Measurements from ENCODE around the gene TSC2. TPM values are rescaled to one million over a fixed set of nuclear protein-coding genes. Genes with fewer than 3 reads are reported as not detected.
A peak's percentile ranks its signal among the peaks of the same experiment; 100 is the strongest.
"Not testable (repeated sequence)": the region's sequence is repeated elsewhere in the genome, so short reads cannot be mapped to it uniquely, and the experiment has no call there.

TSC2 gene
- total and polyA plus RNA-seq, 4 donors, result 23.3 to 51.2 (median 28.7) TPM

- WGBS, result 90% methylated on average over 22 of the region's 22 CpGs
- not testable (repeated sequence) for H3K27me3 ChIP-seq (ENCODE audit: control insufficient read depth in 4 of 4, insufficient read depth in 4 of 4, low read length in 3 of 4); H3K36me3 ChIP-seq (ENCODE audit: control insufficient read depth in 4 of 4, insufficient read depth in 3 of 4, low read depth in 1 of 4, low read length in 3 of 4); DNase-seq (ENCODE audit: low spot score); H3K27ac ChIP-seq (ENCODE audit: low read depth in 1 of 2, low read length in 2 of 2); H3K9ac ChIP-seq (ENCODE audit: low read depth in 1 of 2, low read length in 2 of 2); H3K9me3 ChIP-seq (ENCODE audit: control insufficient read depth in 4 of 4, low read length in 3 of 4); H3K4me3 ChIP-seq (ENCODE audit: low read depth in 1 of 3, low read length in 3 of 3)
- H3K4me1 ChIP-seq (ENCODE audit: control insufficient read depth in 4 of 4, insufficient read depth in 4 of 4, low read length in 3 of 4), result peaks cover 13 to 39% (median 14%) of the 10 kb centered on the region in 4 donors
These were observed 82.2 kb downstream of the TSC2 start for GRCh38 chr16:2129890-2130447.

GRCh38 chr16:2133797-2134196 is 86.0 kb downstream of the TSC2 start:
- H3K4me3 ChIP-seq (ENCODE audit: low read depth in 1 of 3, low read length in 3 of 3); DNase-seq (ENCODE audit: low spot score): not testable (repeated sequence)

GRCh38 chr16:2135071-2135470 is 87.3 kb downstream of the TSC2 start:
- H3K27me3 ChIP-seq (ENCODE audit: control insufficient read depth in 4 of 4, insufficient read depth in 4 of 4, low read length in 3 of 4); H3K9ac ChIP-seq (ENCODE audit: low read depth in 1 of 2, low read length in 2 of 2); H3K9me3 ChIP-seq (ENCODE audit: control insufficient read depth in 4 of 4, low read length in 3 of 4); H3K27ac ChIP-seq (ENCODE audit: low read depth in 1 of 2, low read length in 2 of 2); H3K36me3 ChIP-seq (ENCODE audit: control insufficient read depth in 4 of 4, insufficient read depth in 3 of 4, low read depth in 1 of 4, low read length in 3 of 4); DNase-seq (ENCODE audit: low spot score): not testable (repeated sequence)
- H3K4me3 ChIP-seq (ENCODE audit: low read depth in 1 of 3, low read length in 3 of 3), result peak overlapping the region in 2 of 3 donors; percentile 28 to 56
- H3K4me1 ChIP-seq (ENCODE audit: control insufficient read depth in 4 of 4, insufficient read depth in 4 of 4, low read length in 3 of 4), result peaks cover 0 to 12% (median 5%) of the 10 kb centered on the region in 4 donors
- under 1% methylated on average over 32 of the region's 42 CpGs for WGBS

More at GRCh38 chr16:2133797-2134196, 86.0 kb downstream of the TSC2 start:
- not testable (repeated sequence) for H3K36me3 ChIP-seq (ENCODE audit: control insufficient read depth in 4 of 4, insufficient read depth in 3 of 4, low read depth in 1 of 4, low read length in 3 of 4); H3K27me3 ChIP-seq (ENCODE audit: control insufficient read depth in 4 of 4, insufficient read depth in 4 of 4, low read length in 3 of 4); H3K9me3 ChIP-seq (ENCODE audit: control insufficient read depth in 4 of 4, low read length in 3 of 4); H3K27ac ChIP-seq (ENCODE audit: low read depth in 1 of 2, low read length in 2 of 2); H3K9ac ChIP-seq (ENCODE audit: low read depth in 1 of 2, low read length in 2 of 2)
- peaks cover 2 to 13% (median 5%) of the 10 kb centered on the region in 4 donors for H3K4me1 ChIP-seq (ENCODE audit: control insufficient read depth in 4 of 4, insufficient read depth in 4 of 4, low read length in 3 of 4)
- WGBS, result 54% methylated on average over 7 of the region's 12 CpGs

GRCh38 chr16:2135770-2136490 is 88.1 kb downstream of the TSC2 start, which contains the start of gene PKD1:
PKD1 (minus strand) TSS chr16:2135898; CDS start chr16:2135689, 209 bp downstream.
- not testable (repeated sequence) for H3K36me3 ChIP-seq (ENCODE audit: control insufficient read depth in 4 of 4, insufficient read depth in 3 of 4, low read depth in 1 of 4, low read length in 3 of 4); H3K27me3 ChIP-seq (ENCODE audit: control insufficient read depth in 4 of 4, insufficient read depth in 4 of 4, low read length in 3 of 4); H3K9me3 ChIP-seq (ENCODE audit: control insufficient read depth in 4 of 4, low read length in 3 of 4)
- H3K4me1 ChIP-seq (ENCODE audit: control insufficient read depth in 4 of 4, insufficient read depth in 4 of 4, low read length in 3 of 4), result peaks cover 0 to 15% (median 5%) of the 10 kb centered on the region in 4 donors
- TF ChIP-seq EGR1 (IDR thresholded peaks at IDR 0.05; ENCODE audit: low read depth in 2 of 2) (peak; percentile 99), SP1 (IDR thresholded peaks at IDR 0.05) (peak; percentile 63), GABPA (IDR thresholded peaks at IDR 0.05 in 1 of 2, conservative IDR thresholded peaks at IDR 0.05 in 1 of 2) (peak in 1 of 2 donors; percentile 65)
- WGBS, result under 1% methylated on average over 69 of the region's 81 CpGs
- peak; percentile 84 for DNase-seq (ENCODE audit: low spot score)
- peak within 1 kb of the TSS in 2 of 3 donors; percentile 28 to 56 for H3K4me3 ChIP-seq (ENCODE audit: low read depth in 1 of 3, low read length in 3 of 3)
- peak within 1 kb of the TSS; percentile 37 to 65 for H3K27ac ChIP-seq (ENCODE audit: low read depth in 1 of 2, low read length in 2 of 2)
- peak within 1 kb of the TSS in 1 of 2 donors; percentile 31 for H3K9ac ChIP-seq (ENCODE audit: low read depth in 1 of 2, low read length in 2 of 2)

Small RNA genes within 50 kb of the gene (small RNA-seq; reads per million reads assigned to genes)
- gene MIR1225 (not detected), gene MIR3180-5 (not detected), gene MIR4516 (not detected), gene RF00019 (not detected), gene RN7SL219P (not detected)

Other genes with a start within 250 kb of the TSC2 start
- 100 to 1,000 TPM; 219 to 252 TPM for gene HAGH, start 221.2 kb upstream of the TSC2 start, total RNA-seq
- 100 to 1,000 TPM; 169 to 188 TPM for gene HAGH, start 221.2 kb upstream of the TSC2 start, polyA plus RNA-seq
- 10 to 100 TPM; 71.9 to 84.2 TPM for gene FAHD1, start 220.8 kb upstream of the TSC2 start, total RNA-seq
- 10 to 100 TPM; 42.7 to 50.9 TPM for gene FAHD1, start 220.8 kb upstream of the TSC2 start, polyA plus RNA-seq
- 1 to 10 TPM in 1 of 2 donors, not detected in 1; 2.2 TPM for gene MEIOB, start 175.8 kb upstream of the TSC2 start, total RNA-seq
- under 1 TPM in 1 of 2 donors, not detected in 1; 0.33 TPM for gene MEIOB, start 175.8 kb upstream of the TSC2 start, polyA plus RNA-seq
- not detected for gene HS3ST6, start 129.6 kb upstream of the TSC2 start, total RNA-seq
- gene HS3ST6, start 129.6 kb upstream of the TSC2 start, polyA plus RNA-seq, result not detected
- 10 to 100 TPM; 32.2 to 43.9 TPM for gene MSRB1, start 104.8 kb upstream of the TSC2 start, total RNA-seq
- 100 to 1,000 TPM; 152 to 169 TPM for gene MSRB1, start 104.8 kb upstream of the TSC2 start, polyA plus RNA-seq
- gene RPL3L, start 93.3 kb upstream of the TSC2 start, total RNA-seq, result not detected
- gene RPL3L, start 93.3 kb upstream of the TSC2 start, polyA plus RNA-seq, result under 1 TPM in 1 of 2 donors, not detected in 1; 0.14 TPM
- 100 to 1,000 TPM in 1 of 2 donors, 10 to 100 TPM in 1; 93.9 to 110 TPM for gene NDUFB10, start 88.4 kb upstream of the TSC2 start, total RNA-seq
- gene NDUFB10, start 88.4 kb upstream of the TSC2 start, polyA plus RNA-seq, result 100 to 1,000 TPM; 156 to 195 TPM
- 1,000 to 10,000 TPM in 1 of 2 donors, 100 to 1,000 TPM in 1; 621 to 1,440 TPM for gene RPS2, start 83.2 kb upstream of the TSC2 start, total RNA-seq
- gene RPS2, start 83.2 kb upstream of the TSC2 start, polyA plus RNA-seq, result 1,000 to 10,000 TPM in 1 of 2 donors, 100 to 1,000 TPM in 1; 524 to 1,259 TPM
- not detected for gene RNF151, start 81.1 kb upstream of the TSC2 start, total RNA-seq
- not detected for gene RNF151, start 81.1 kb upstream of the TSC2 start, polyA plus RNA-seq
- gene TBL3, start 75.9 kb upstream of the TSC2 start, total RNA-seq, result 10 to 100 TPM; 12.5 to 13.9 TPM
- 10 to 100 TPM; 14.5 to 24.3 TPM for gene TBL3, start 75.9 kb upstream of the TSC2 start, polyA plus RNA-seq
- gene NOXO1, start 66.5 kb upstream of the TSC2 start, total RNA-seq, result under 1 TPM; 0.28 to 0.67 TPM
- under 1 TPM in 1 of 2 donors, not detected in 1; 0.63 TPM for gene NOXO1, start 66.5 kb upstream of the TSC2 start, polyA plus RNA-seq
- gene GFER, start 63.8 kb upstream of the TSC2 start, total RNA-seq, result 1 to 10 TPM; 7.4 to 9.0 TPM
- gene GFER, start 63.8 kb upstream of the TSC2 start, polyA plus RNA-seq, result 10 to 100 TPM; 21.3 to 28.4 TPM
- gene SYNGR3, start 58.0 kb upstream of the TSC2 start, total RNA-seq, result under 1 TPM; 0.17 to 0.47 TPM
- under 1 TPM in 1 of 2 donors, not detected in 1; 0.09 TPM for gene SYNGR3, start 58.0 kb upstream of the TSC2 start, polyA plus RNA-seq
- 10 to 100 TPM; 12.8 to 19.7 TPM for gene ZNF598, start 38.2 kb upstream of the TSC2 start, total RNA-seq
- gene ZNF598, start 38.2 kb upstream of the TSC2 start, polyA plus RNA-seq, result 10 to 100 TPM in 1 of 2 donors, 1 to 10 TPM in 1; 2.7 to 28.4 TPM
- 1 to 10 TPM; 1.3 to 8.4 TPM for gene NPW, start 28.2 kb upstream of the TSC2 start, total RNA-seq
- 10 to 100 TPM in 1 of 2 donors, 1 to 10 TPM in 1; 9.9 to 20.6 TPM for gene NPW, start 28.2 kb upstream of the TSC2 start, polyA plus RNA-seq
- gene NHERF2, start 21.1 kb upstream of the TSC2 start, total RNA-seq, result 10 to 100 TPM; 36.6 to 85.8 TPM
- gene NHERF2, start 21.1 kb upstream of the TSC2 start, polyA plus RNA-seq, result 100 to 1,000 TPM in 1 of 2 donors, 10 to 100 TPM in 1; 62.4 to 205 TPM
- 10 to 100 TPM; 10.4 to 12.7 TPM for gene NTHL1, start 151 bp upstream of the TSC2 start, total RNA-seq
- 100 to 1,000 TPM in 1 of 2 donors, 10 to 100 TPM in 1; 25.4 to 166 TPM for gene NTHL1, start 151 bp upstream of the TSC2 start, polyA plus RNA-seq
- 10 to 100 TPM; 30.6 to 58.4 TPM for gene PKD1, start 87.9 kb downstream of the TSC2 start, total RNA-seq
- 10 to 100 TPM in 1 of 2 donors, 1 to 10 TPM in 1; 8.0 to 20.6 TPM for gene PKD1, start 87.9 kb downstream of the TSC2 start, polyA plus RNA-seq
- gene RAB26, start 100.6 kb downstream of the TSC2 start, total RNA-seq, result 1 to 10 TPM; 1.9 to 3.9 TPM
- gene RAB26, start 100.6 kb downstream of the TSC2 start, polyA plus RNA-seq, result 1 to 10 TPM; 2.6 to 3.4 TPM
- 10 to 100 TPM; 33.2 to 34.8 TPM for gene TRAF7, start 107.8 kb downstream of the TSC2 start, total RNA-seq
- 10 to 100 TPM; 14.7 to 36.6 TPM for gene TRAF7, start 107.8 kb downstream of the TSC2 start, polyA plus RNA-seq
- gene CASKIN1, start 148.6 kb downstream of the TSC2 start, total RNA-seq, result under 1 TPM; under 0.01 to 0.09 TPM
- under 1 TPM in 1 of 2 donors, not detected in 1; 0.17 TPM for gene CASKIN1, start 148.6 kb downstream of the TSC2 start, polyA plus RNA-seq
- gene MLST8, start 157.5 kb downstream of the TSC2 start, total RNA-seq, result 10 to 100 TPM; 11.1 to 14.4 TPM
- 10 to 100 TPM; 26.0 to 26.7 TPM for gene MLST8, start 157.5 kb downstream of the TSC2 start, polyA plus RNA-seq
- gene BRICD5, start 162.9 kb downstream of the TSC2 start, total RNA-seq, result 1 to 10 TPM; 1.9 TPM
- gene BRICD5, start 162.9 kb downstream of the TSC2 start, polyA plus RNA-seq, result under 1 TPM; 0.26 to 0.91 TPM
- gene PGP, start 166.9 kb downstream of the TSC2 start, total RNA-seq, result 1 to 10 TPM; 5.8 to 9.9 TPM
- 1 to 10 TPM; 3.4 to 6.8 TPM for gene PGP, start 166.9 kb downstream of the TSC2 start, polyA plus RNA-seq
- 10 to 100 TPM; 16.5 to 19.1 TPM for gene E4F1, start 175.6 kb downstream of the TSC2 start, total RNA-seq
- 10 to 100 TPM in 1 of 2 donors, 1 to 10 TPM in 1; 4.4 to 11.0 TPM for gene E4F1, start 175.6 kb downstream of the TSC2 start, polyA plus RNA-seq
- under 1 TPM; 0.37 to 0.67 TPM for gene DNASE1L2, start 188.5 kb downstream of the TSC2 start, total RNA-seq
- gene DNASE1L2, start 188.5 kb downstream of the TSC2 start, polyA plus RNA-seq, result under 1 TPM; 0.13 to 0.20 TPM
- 10 to 100 TPM; 36.8 to 53.0 TPM for gene ECI1, start 203.6 kb downstream of the TSC2 start, total RNA-seq
- 100 to 1,000 TPM; 106 to 107 TPM for gene ECI1, start 203.6 kb downstream of the TSC2 start, polyA plus RNA-seq
- 10 to 100 TPM; 36.5 to 38.2 TPM for gene RNPS1, start 220.1 kb downstream of the TSC2 start, total RNA-seq
- 10 to 100 TPM; 31.3 to 36.9 TPM for gene RNPS1, start 220.1 kb downstream of the TSC2 start, polyA plus RNA-seq

Data from liver (tissue), 10 donors.